Suppressor macrophage treated with lipopolysaccharide for 4 hours (primary cell): Measurements from ENCODE around the gene PCDH1.

ENCODE experiments used
- DNase-seq: peaks from one replicate; pipeline ENCODE4 v3.0.0-alpha.2; 2020

Gene PCDH1

GRCh38 chr5:141872496-141873356 lies 5.5 kb downstream of the PCDH1 start:
- DNase-seq = no peak

GRCh38 chr5:141871870-141872269 lies 6.3 kb downstream of the PCDH1 start:
- DNase-seq = no peak

DNA sequence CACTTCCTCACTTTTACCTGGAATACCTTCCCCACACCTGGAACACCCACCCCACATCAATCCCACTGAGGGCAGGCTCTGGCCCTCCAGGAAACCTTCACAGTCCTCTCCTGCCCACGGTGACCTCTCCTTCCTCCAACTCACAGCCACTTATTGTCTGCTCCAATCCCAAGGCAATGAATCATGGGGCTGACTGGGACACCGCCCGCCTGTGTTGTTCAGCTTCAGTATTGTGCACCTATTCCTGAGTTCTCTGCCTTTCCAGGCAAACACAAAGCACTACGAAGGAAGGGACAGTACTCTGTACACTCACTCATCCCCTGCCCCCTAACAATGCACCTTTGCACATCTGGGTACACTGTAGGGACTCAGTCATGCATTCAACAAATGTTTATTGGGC lies 7.3 kb downstream of the PCDH1 start:
- no peak for DNase-seq

GRCh38 chr5:141870228-141870627 lies 8.0 kb downstream of the PCDH1 start:
- DNase-seq = no peak

- DNase-seq = no peak
Observed at GRCh38 chr5:141869514-141869913, 8.7 kb downstream of the PCDH1 start.

- no peak for DNase-seq
Observed at GRCh38 chr5:141869040-141869439, 9.2 kb downstream of the PCDH1 start.

DNA sequence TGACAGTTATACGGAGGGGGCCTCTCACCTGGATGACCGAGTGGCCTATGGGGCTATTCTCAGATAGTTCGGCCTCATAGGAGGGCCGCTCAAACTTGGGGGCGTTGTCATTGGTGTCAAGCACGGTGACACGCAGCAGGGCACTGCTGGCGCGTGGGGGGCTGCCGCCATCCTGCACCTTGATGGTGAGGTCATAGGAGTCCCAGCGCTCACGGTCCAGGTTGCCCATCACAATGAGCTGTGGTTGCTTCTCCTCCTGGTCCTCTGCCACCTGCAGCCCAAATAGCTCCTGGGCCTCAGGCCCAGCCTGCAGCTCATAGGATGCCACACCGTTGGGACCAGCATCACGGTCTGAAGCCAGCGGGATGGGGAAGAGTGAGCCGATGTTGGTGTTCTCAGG lies 9.7 kb downstream of the PCDH1 start:
- no peak for DNase-seq

DNA sequence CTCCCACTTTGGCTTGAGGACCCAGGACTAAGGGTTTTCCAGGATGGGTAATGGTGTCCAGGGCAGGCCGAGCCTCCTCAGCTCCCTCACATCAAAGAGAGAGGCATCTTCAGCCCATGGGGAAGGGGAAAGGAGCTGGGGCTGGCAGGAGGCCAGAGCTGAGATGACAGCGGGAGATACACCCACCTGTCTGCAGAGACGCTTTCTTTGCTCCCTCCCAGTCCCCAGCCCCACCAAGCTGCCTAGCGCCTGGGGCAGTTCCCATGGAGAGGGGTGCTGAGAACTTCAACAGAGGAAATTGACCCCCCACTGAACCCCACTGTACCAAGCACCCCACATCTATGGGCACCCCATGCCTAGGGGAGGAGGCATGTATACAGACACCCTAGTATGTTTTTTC lies 10.6 kb downstream of the PCDH1 start:
- no peak for DNase-seq

GRCh38 chr5:141867139-141867538 lies 11.1 kb downstream of the PCDH1 start:
- no peak for DNase-seq

- DNase-seq = no peak
Observed at GRCh38 chr5:141866096-141866495, 12.1 kb downstream of the PCDH1 start.

DNA sequence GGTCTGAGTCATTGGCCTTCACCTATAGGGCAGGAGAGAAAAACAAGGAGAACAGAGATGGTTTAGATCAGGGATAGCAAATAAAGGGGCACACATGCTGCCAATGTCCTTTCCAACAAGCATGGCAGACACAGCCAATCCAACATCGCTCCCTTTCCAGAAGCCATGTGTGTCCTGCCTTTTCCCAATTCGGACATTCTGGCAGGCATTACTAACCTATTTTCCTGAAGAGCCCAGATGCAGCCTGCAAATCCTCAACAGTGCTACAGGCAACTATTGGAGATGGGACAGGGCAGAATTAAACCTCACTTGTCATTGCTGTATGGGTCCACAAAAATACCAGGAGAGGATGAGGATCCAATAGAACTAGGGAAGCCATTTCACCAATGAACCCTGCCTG lies 12.8 kb downstream of the PCDH1 start:
- no peak for DNase-seq

DNA sequence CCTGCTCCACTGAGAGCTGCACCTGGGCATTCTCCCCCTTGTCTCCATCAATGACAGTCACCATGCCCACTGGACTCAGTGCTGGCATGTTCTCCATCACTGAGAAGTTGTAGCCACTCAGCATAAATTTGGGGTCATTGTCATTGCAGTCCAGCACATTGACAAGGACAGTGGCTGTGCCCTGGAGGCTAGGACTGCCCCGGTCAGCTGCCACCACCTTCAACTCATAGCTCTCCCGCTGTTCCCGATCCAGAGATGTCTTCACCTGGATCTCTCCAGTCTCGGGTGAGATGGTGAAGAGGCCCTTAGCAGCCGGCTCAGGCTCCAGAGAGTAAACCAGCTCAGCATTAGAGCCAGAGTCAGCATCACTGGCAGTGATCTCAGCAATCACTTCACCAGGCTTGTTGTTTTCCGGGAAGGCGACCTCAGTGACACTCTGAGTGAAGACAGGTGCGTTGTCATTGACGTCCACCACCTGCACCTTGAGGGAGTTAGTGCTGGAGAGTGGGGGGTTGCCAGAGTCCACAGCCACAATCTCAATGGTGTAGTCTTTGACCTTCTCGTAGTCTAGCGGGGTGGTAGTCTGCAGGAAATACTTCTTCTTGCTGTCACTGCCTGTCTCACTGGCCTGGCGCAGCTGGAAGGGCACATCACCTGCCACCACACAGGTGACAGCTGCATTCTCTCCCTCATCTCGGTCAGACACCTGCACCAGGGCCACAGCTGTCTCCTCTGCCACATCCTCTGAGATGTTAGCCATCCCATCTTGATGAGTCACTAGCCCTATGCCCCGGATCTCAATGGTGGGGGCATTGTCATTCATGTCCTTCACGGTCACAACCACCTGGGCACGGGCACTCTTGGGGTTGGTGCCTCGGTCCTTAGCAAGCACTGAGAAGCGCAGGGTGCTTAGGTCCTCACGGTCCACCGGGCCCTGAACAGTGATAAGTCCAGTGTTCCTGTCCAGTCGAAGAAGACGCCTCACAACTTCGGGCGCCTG lies 13.5 kb downstream of the PCDH1 start:
- DNase-seq = no peak

DNA sequence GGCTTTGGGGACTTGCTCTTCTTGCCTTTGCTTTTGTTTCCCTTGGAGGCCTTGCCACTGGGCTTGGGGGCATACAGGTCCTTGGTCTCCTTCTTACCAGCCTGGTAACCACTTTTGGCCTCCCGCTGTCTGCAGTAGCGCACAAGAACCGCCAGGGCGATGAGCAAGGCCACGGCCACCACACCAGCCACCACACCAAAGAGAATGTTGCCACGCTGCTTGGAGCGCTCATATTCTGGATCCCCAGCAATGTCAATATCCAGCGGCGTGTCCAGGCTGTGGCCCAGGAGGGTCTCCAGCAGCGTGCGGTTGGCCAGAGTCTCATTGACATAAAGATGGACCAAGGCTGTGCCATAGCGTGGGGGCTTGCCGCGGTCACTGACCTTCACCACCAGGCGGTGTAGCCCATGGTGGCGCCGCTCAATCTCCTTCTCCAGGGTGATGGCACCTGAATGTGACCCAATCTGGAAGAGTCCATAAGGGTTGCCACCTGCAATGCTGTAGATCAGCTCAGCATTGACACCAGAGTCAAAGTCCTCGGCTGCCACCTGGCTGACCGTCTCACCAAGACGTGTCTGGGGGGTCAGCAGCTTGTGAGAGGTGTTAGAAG lies 14.5 kb downstream of the PCDH1 start:
- no peak for DNase-seq

GRCh38 chr5:141862936-141863543 lies 15.2 kb downstream of the PCDH1 start:
- DNase-seq = no peak

DNA sequence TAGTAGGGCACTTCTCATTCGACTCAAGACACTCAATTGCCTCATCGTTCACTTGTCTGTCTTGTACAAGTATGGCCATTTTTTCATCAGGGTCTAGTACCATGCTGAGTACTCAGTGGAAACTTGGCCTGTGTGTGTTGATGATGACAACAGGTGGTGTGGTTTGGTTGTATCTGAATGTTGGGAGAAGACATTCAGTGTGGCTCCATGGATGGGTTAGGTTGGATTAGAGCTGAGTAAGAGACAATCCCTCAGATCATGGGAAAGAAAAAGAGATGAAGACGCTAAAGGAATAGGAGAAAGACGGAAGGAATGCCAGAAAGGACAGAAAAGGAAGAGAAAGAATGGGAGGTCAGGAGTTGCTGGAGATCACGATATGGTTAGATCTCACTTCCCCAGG lies 17.0 kb downstream of the PCDH1 start:
- peak; percentile 19 for DNase-seq

DNA sequence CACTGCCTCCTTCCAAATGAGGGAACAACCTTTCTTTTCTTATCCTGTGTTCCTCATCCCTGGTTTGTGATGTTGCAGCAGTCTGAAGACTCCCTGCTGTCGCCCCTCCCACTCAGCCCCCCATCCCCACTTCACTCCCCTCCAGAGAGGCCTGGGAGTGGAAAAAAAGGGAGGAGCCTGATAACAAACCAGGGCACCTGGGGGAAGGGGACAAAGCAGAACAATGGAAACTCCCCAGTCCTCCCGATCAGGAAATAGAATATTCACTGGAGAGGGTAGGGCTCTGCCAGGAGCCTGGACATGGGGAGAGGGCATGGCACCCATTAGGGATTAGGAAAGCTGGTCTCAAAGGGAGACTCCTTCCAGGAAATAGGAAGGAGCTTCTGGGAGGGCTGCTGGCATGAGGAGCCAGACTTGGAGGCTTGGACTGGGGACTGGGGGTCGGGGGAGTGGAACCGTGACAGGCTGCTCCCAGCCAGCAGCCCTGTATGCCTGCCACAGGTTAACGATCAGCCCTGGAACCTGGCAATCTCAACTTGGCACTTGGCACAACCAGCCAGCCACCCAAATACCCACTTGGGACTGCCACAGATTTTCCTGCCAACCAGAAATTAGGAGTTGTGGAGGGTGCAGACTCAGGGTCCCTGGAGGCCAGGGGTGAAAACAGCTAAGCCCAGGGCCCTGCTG lies 20.0 kb downstream of the PCDH1 start:
- DNase-seq = no peak

DNA sequence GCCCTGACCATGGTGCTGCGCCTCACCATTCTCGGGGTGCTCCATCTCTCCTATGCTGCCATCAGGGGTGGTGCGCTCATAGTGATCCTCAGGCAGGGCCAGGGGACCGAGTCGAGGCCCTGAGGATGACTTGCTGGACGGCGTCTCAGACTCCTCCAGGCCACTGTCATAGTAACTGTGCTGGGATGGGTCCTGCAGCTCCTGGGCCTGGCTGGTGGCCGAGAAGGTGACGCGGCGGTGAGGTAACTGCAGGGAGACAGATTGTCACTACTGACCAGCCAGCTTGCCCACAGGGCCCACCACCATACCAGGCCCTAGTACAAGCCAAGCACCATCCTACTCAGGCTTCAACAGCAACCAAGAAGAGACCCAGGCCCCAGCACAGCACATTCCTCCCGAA lies 21.0 kb downstream of the PCDH1 start:
- no peak for DNase-seq

- no peak for DNase-seq
Observed at GRCh38 chr5:141856037-141856790, 22.0 kb downstream of the PCDH1 start.

DNA sequence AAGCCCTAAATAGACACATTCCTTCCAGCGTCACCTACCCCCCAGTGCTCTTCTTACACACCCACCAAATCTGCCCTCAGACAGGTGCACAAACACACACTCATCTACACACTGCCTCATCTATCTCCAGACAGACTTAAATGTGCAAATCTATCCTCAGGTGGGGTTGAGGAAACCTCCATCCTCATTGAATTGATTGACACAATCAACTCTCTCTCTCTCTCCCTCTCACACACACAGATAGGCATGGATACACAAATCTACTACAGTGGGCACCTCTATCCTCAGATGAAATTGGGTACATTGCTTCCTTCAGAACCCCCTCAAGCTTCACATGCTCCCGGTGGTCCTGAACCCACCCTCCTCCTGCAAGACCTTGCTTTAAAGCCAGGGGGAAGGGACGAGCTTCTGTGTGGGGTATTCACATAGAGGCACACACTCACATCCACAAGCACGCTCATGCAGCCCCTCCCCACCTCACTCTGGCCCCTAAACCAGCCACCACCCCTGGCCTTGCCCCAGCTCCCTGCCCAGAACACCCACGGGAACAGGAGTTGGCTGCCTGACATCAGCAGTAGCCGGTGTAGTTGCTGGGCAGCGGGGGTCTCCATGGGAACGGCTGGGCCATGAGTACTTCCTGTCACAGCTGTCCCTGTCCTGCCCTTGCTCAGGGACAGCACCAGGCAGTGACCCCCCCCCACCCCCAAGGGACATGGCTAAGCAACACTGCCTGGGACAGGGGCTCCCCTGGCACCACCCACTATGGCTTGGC lies 22.8 kb downstream of the PCDH1 start:
- no peak for DNase-seq

DNA sequence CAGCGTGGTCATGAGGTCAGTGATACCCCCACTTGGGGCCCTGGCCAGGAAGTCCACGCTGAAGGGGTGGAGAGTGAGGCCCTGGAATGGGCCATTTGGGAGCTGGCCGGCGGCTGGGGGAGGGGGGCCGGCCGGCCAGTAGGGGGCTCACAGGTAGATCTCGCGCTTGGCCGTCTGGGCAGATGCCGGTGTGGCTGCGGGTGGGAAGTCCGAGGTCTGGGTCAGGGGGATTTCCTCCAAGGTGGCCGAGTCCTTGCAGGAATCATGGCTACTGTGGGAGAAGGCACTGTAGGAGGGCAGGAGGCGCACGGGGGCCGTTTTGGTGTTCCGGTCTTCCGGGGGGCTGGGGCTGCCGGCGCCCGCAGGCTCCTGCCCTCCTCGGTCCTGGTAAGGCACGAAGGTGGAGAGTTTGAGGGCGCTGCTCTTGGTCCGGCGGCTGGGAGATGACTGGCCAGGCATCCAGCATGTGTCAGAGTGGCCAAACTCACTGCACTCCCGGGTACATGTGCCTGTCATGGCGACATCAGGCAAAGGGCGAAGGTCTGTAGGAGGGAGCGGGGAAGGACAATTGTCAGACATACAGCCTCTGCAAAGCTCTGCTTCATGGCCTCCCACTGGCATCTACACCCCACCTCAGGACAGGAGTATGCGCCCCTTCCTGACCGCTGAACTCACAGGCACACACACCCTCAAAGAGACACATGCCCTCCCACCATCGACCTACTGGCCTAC lies 24.1 kb downstream of the PCDH1 start:
- no peak for DNase-seq
